ENCODE data around the gene PPP1R15B.

PPP1R15B gene

DNA sequence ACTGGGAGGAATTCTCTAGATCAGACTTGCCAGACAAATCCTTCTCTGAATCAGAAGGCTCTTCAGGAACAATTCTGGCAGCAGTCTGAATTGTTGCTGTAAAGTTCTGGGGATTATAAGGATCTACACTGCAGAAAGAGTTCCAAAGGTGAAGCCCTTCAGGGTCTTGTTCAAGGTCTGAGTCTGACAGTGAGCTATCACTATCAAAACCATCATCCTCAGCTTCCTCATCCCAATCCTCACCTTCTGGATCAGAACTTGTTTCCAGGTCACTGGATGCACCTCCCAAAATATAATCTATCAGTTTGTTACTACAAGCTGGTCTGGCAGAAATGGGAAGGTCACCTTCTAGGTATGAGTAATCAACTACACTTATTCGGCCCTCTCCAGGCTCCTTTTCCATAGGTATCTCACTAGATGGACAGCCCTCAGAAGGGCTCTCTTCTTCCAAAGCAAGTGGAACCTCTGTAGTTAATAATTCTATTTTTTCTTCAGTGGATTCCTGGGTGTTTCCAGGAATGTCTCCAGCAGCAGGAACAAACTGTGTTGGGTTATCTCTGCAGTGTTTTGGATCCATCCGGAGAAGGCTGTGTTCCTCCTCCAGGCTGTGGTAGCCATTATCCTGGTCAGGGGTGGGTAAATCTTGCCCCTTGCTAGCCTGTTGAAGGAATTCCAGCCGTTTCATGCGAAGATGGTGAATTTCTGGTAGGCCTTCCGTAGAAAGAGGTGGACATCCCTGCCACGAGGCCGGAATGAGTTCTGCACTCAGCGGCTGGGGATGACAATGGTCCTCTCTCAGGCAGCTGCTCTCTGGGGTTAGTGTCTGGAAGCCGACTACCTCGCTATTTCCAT lies 1.6 kb downstream of the PPP1R15B start:
- TF ChIP-seq ZNF274 (IDR thresholded peaks at IDR 0.05; ENCODE audit: low read depth, low read length), result no peak
- TF ChIP-seq YY1 (IDR thresholded peaks at IDR 0.05; ENCODE audit: insufficient read depth, insufficient read length), result no peak
- TF ChIP-seq SUZ12 (IDR thresholded peaks at IDR 0.05; ENCODE audit: extremely low read depth, insufficient read depth, insufficient read length), result no peak
- Histone ChIP-seq H3K4me3 (ENCODE audit: insufficient read length, low read depth) (peak overlapping the region; percentile 98), H3K36me3 (ENCODE audit: insufficient read depth, insufficient read length, low read length) (peaks cover 56% of the 10 kb centered on the region), H3K4me1 (ENCODE audit: insufficient read depth, insufficient read length) (no peaks in the 10 kb centered on the region), H3K27me3 (ENCODE audit: insufficient read depth, insufficient read length) (no peaks in the 10 kb centered on the region), H3K9me3 (ENCODE audit: insufficient read depth, low read length) (no peaks in the 10 kb centered on the region), H3K9ac (ENCODE audit: insufficient read length, low read depth) (peak overlapping the region; percentile 100)
- DNase-seq (ENCODE audit: low read depth, low spot score), result no peak

- no peak for DNase-seq (ENCODE audit: low read depth, low spot score)
- Histone ChIP-seq H3K36me3 (ENCODE audit: insufficient read depth, insufficient read length, low read length) (peaks cover 65% of the 10 kb centered on the region), H3K9me3 (ENCODE audit: insufficient read depth, low read length) (no peaks in the 10 kb centered on the region)
These were observed 2.5 kb downstream of the PPP1R15B start for GRCh38 chr1:204409123-204409522.

GRCh38 chr1:204408602-204409001 lies 3.0 kb downstream of the PPP1R15B start:
- Histone ChIP-seq H3K4me3 (ENCODE audit: insufficient read length, low read depth) (peak overlapping the region; percentile 98), H3K27me3 (ENCODE audit: insufficient read depth, insufficient read length) (no peaks in the 10 kb centered on the region), H3K36me3 (ENCODE audit: insufficient read depth, insufficient read length, low read length) (peaks cover 71% of the 10 kb centered on the region), H3K4me1 (ENCODE audit: insufficient read depth, insufficient read length) (no peaks in the 10 kb centered on the region), H3K9me3 (ENCODE audit: insufficient read depth, low read length) (no peaks in the 10 kb centered on the region), H3K9ac (ENCODE audit: insufficient read length, low read depth) (peak overlapping the region; percentile 100)
- no peak for TF ChIP-seq SUZ12 (IDR thresholded peaks at IDR 0.05; ENCODE audit: extremely low read depth, insufficient read depth, insufficient read length)
- no peak for TF ChIP-seq YY1 (IDR thresholded peaks at IDR 0.05; ENCODE audit: insufficient read depth, insufficient read length)
- TF ChIP-seq ZNF274 (IDR thresholded peaks at IDR 0.05; ENCODE audit: low read depth, low read length), result no peak
- no peak for DNase-seq (ENCODE audit: low read depth, low spot score)

More at GRCh38 chr1:204409123-204409522, 2.5 kb downstream of the PPP1R15B start:
- Histone ChIP-seq H3K9ac (ENCODE audit: insufficient read length, low read depth) (peak overlapping the region; percentile 100), H3K27me3 (ENCODE audit: insufficient read depth, insufficient read length) (no peaks in the 10 kb centered on the region), H3K4me1 (ENCODE audit: insufficient read depth, insufficient read length) (no peaks in the 10 kb centered on the region), H3K4me3 (ENCODE audit: insufficient read length, low read depth) (peak overlapping the region; percentile 98)
- TF ChIP-seq YY1 (IDR thresholded peaks at IDR 0.05; ENCODE audit: insufficient read depth, insufficient read length), result no peak
- no peak for TF ChIP-seq SUZ12 (IDR thresholded peaks at IDR 0.05; ENCODE audit: extremely low read depth, insufficient read depth, insufficient read length)
- no peak for TF ChIP-seq ZNF274 (IDR thresholded peaks at IDR 0.05; ENCODE audit: low read depth, low read length)

DNA sequence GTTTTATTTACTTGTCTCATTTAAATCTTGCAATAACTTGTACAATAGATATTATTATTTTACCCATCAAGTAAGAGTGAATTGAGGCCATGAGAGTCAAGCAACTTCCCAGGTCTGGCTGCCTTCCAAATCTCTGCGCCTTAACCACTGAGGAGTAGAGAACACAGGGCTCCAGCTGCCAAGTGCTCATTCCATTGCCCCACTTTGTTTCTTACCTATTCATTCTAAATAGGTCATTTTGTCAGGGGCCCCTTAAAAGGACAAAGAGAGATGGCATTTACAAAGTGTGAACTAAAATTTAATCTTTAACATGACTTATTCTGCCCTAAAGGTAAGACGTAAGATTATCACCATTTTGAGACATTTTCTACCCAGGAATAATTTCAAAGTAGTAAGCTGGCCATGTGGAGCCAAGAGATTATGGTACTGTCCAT lies 3.5 kb downstream of the PPP1R15B start:
- peak overlapping the region; percentile 98 for H3K4me3 ChIP-seq (ENCODE audit: insufficient read length, low read depth)
- H3K36me3 ChIP-seq (ENCODE audit: insufficient read depth, insufficient read length, low read length), result peaks cover 76% of the 10 kb centered on the region
- no peaks in the 10 kb centered on the region for H3K27me3 ChIP-seq (ENCODE audit: insufficient read depth, insufficient read length)
- no peaks in the 10 kb centered on the region for H3K4me1 ChIP-seq (ENCODE audit: insufficient read depth, insufficient read length)
- H3K9me3 ChIP-seq (ENCODE audit: insufficient read depth, low read length), result no peaks in the 10 kb centered on the region
- TF ChIP-seq YY1 (IDR thresholded peaks at IDR 0.05; ENCODE audit: insufficient read depth, insufficient read length) (no peak), ZNF274 (IDR thresholded peaks at IDR 0.05; ENCODE audit: low read depth, low read length) (no peak), SUZ12 (IDR thresholded peaks at IDR 0.05; ENCODE audit: extremely low read depth, insufficient read depth, insufficient read length) (no peak)
- no peak for DNase-seq (ENCODE audit: low read depth, low spot score)
- peak overlapping the region; percentile 100 for H3K9ac ChIP-seq (ENCODE audit: insufficient read length, low read depth)

GRCh38 chr1:204407295-204407971 lies 4.2 kb downstream of the PPP1R15B start:
- Histone ChIP-seq H3K9ac (ENCODE audit: insufficient read length, low read depth) (peak overlapping the region; percentile 100), H3K9me3 (ENCODE audit: insufficient read depth, low read length) (no peaks in the 10 kb centered on the region), H3K4me1 (ENCODE audit: insufficient read depth, insufficient read length) (no peaks in the 10 kb centered on the region), H3K36me3 (ENCODE audit: insufficient read depth, insufficient read length, low read length) (peaks cover 82% of the 10 kb centered on the region), H3K4me3 (ENCODE audit: insufficient read length, low read depth) (peak overlapping the region; percentile 98), H3K27me3 (ENCODE audit: insufficient read depth, insufficient read length) (no peaks in the 10 kb centered on the region)
- TF ChIP-seq ZNF274 (IDR thresholded peaks at IDR 0.05; ENCODE audit: low read depth, low read length) (no peak), SUZ12 (IDR thresholded peaks at IDR 0.05; ENCODE audit: extremely low read depth, insufficient read depth, insufficient read length) (no peak), YY1 (IDR thresholded peaks at IDR 0.05; ENCODE audit: insufficient read depth, insufficient read length) (no peak)
- DNase-seq (ENCODE audit: low read depth, low spot score), result no peak

DNA sequence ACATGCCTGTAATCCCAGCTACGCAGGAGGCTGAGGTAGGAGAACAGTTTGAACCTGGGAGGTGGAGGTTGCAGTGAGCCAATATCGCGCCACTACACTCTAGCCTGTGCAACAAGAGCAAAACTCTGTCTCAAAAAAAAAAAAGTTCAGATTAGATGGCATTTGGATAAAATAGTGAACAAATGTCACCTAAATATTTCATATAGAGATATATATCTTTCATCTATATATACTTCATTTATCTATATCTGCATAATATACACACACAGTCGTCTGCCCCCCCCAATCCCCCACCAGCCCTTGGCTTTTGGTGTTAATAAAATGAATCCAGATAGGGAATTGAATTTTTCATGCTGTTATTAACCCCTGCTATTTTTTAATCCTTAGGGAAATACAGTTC lies 5.0 kb downstream of the PPP1R15B start:
- H3K9ac ChIP-seq (ENCODE audit: insufficient read length, low read depth), result no peak overlapping the region
- peak overlapping the region; percentile 98 for H3K4me3 ChIP-seq (ENCODE audit: insufficient read length, low read depth)
- H3K9me3 ChIP-seq (ENCODE audit: insufficient read depth, low read length), result no peaks in the 10 kb centered on the region
- TF ChIP-seq ZNF274 (IDR thresholded peaks at IDR 0.05; ENCODE audit: low read depth, low read length) (no peak), YY1 (IDR thresholded peaks at IDR 0.05; ENCODE audit: insufficient read depth, insufficient read length) (no peak)
- H3K36me3 ChIP-seq (ENCODE audit: insufficient read depth, insufficient read length, low read length), result peaks cover 85% of the 10 kb centered on the region
- no peaks in the 10 kb centered on the region for H3K4me1 ChIP-seq (ENCODE audit: insufficient read depth, insufficient read length)
- no peaks in the 10 kb centered on the region for H3K27me3 ChIP-seq (ENCODE audit: insufficient read depth, insufficient read length)
- no peak for DNase-seq (ENCODE audit: low read depth, low spot score)

DNA sequence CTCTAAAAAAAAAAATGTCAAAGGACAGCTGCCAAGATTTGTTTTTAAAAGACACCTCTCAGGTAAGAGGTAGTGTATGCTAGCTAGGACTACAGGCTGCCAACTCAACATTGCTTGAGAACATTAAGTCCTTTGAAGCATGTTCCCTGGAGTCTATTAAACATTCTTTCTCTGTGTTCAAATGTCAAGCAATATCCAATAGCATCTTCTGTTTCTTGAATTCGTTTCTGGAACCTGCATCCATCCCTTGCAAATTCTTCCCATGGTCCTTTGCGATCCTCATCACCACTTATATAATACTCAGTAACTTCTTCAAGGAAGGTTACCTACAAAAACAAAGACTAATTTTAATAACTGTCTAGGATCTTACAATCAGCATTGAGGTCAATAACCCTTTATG lies 5.6 kb downstream of the PPP1R15B start:
- TF ChIP-seq SUZ12 (IDR thresholded peaks at IDR 0.05; ENCODE audit: extremely low read depth, insufficient read depth, insufficient read length) (no peak), ZNF274 (IDR thresholded peaks at IDR 0.05; ENCODE audit: low read depth, low read length) (no peak), YY1 (IDR thresholded peaks at IDR 0.05; ENCODE audit: insufficient read depth, insufficient read length) (no peak)
- no peak for DNase-seq (ENCODE audit: low read depth, low spot score)

More for the DNA sequence above, 5.6 kb downstream of the PPP1R15B start:
- H3K4me3 ChIP-seq (ENCODE audit: insufficient read length, low read depth), result no peak overlapping the region
- H3K9ac ChIP-seq (ENCODE audit: insufficient read length, low read depth), result no peak overlapping the region
- H3K4me1 ChIP-seq (ENCODE audit: insufficient read depth, insufficient read length), result no peaks in the 10 kb centered on the region
- no peaks in the 10 kb centered on the region for H3K9me3 ChIP-seq (ENCODE audit: insufficient read depth, low read length)
- no peaks in the 10 kb centered on the region for H3K27me3 ChIP-seq (ENCODE audit: insufficient read depth, insufficient read length)
- peaks cover 86% of the 10 kb centered on the region for H3K36me3 ChIP-seq (ENCODE audit: insufficient read depth, insufficient read length, low read length)

Measured in NT2/D1 (cell line).